ENCODE data around the gene PTOV1. TPM values are rescaled to one million over a fixed set of nuclear protein-coding genes. Genes with fewer than 3 reads are reported as not detected.

Gene PTOV1
- total and polyA plus RNA-seq, 10 of the 15 experiments (the other 5 are each of a cell fraction or from before 2014, with no cell fraction given), result 3.2 to 83.5 (median 22.3) TPM

- TF ChIP-seq POLR2A (IDR thresholded peaks at IDR 0.05; ENCODE audit: low read depth, low read length) (peak; percentile 31), BACH1 (IDR thresholded peaks at IDR 0.05; ENCODE audit: borderline replicate concordance) (no peak)
- Histone ChIP-seq H3K27me3 (replicated peaks in 1 of 2; ENCODE audit: control insufficient read depth in 2 of 2, insufficient read depth in 2 of 2, low read length in 1 of 2) (no peaks in the 10 kb centered on the region), H2AFZ (ENCODE audit: control insufficient read depth, low read depth, low read length) (no peak overlapping the region), H3K4me3 (no peak overlapping the region), H3K9me3 (replicated peaks; ENCODE audit: control insufficient read depth, insufficient read depth, low read length) (no peaks in the 10 kb centered on the region), H3K79me2 (ENCODE audit: control insufficient read depth, insufficient read depth, low read length) (peaks cover 5% of the 10 kb centered on the region), H3K4me2 (ENCODE audit: control insufficient read depth, insufficient read depth) (no peak overlapping the region), H3K9ac (ENCODE audit: control insufficient read depth, insufficient read depth, low read length) (no peak overlapping the region), H3K27ac (ENCODE audit: control insufficient read depth, insufficient read depth) (no peak overlapping the region), H3K4me1 (ENCODE audit: control insufficient read depth, insufficient read depth, low read length) (peaks cover 5% of the 10 kb centered on the region), H3K36me3 (ENCODE audit: control insufficient read depth in 2 of 2, insufficient read depth in 2 of 2, low read length in 1 of 2) (peaks cover 0 to 19% of the 10 kb centered on the region in 2 experiments; a peak in 3 of 4 replicates), H4K20me1 (ENCODE audit: control insufficient read depth, insufficient read depth) (no peaks in the 10 kb centered on the region)
- ATAC-seq, result no peak
- 87% methylated on average over 26 of the region's 26 CpGs for WGBS (ENCODE audit: insufficient coverage, insufficient replicate concordance, low lambda C conversion rate, missing lambda C conversion rate)
- intact Hi-C loops (cut with micrococcal nuclease; ENCODE audit: unreplicated experiment), result no loop called here
- BruUV-seq (replicated peaks), result no TSS peak
- no peak for FAIRE-seq
- ChIA-PET SMC1A (ENCODE audit: uncharacterized antibody, unreplicated experiment) (no interaction called here), POLR2A (interaction anchor here (0.7 to 1.0 kb wide), 2 partner anchors 21 to 72 kb away, joined by 3 read pairs; no protein-coding TSS in a partner anchor), CTCF (no interaction called here), RAD21 (ENCODE audit: unreplicated experiment) (no interaction called here)
- no peak for DNase-seq (ENCODE audit: low read depth, low spot score)
- in situ Hi-C loops (cut with MboI), result no loop called here
These were observed 6.3 kb downstream of the PTOV1 start for GRCh38 chr19:49857061-49857837.

DNA sequence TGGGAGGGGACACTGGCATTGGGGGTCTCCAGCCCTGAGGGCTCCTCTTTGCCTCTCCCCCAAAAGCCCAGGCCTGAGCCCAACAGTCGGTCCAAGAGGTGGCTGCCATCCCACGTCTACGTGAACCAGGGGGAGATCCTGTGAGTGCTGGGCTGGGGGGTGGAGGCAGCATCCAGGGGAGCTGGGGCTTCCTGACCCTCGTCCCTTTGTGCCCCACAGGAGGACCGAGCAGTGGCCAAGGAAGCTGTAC, 6.8 kb downstream of the PTOV1 start:
- Histone ChIP-seq H3K36me3 (ENCODE audit: control insufficient read depth in 2 of 2, insufficient read depth in 2 of 2, low read length in 1 of 2) (peaks cover 0 to 21% of the 10 kb centered on the region in 2 experiments; a peak in 3 of 4 replicates), H3K9me3 (replicated peaks; ENCODE audit: control insufficient read depth, insufficient read depth, low read length) (no peaks in the 10 kb centered on the region), H3K9ac (ENCODE audit: control insufficient read depth, insufficient read depth, low read length) (no peak overlapping the region), H3K27ac (ENCODE audit: control insufficient read depth, insufficient read depth) (no peak overlapping the region), H4K20me1 (ENCODE audit: control insufficient read depth, insufficient read depth) (no peaks in the 10 kb centered on the region), H3K79me2 (ENCODE audit: control insufficient read depth, insufficient read depth, low read length) (peaks cover under 1% of the 10 kb centered on the region), H3K4me3 (no peak overlapping the region), H2AFZ (ENCODE audit: control insufficient read depth, low read depth, low read length) (no peak overlapping the region), H3K4me1 (ENCODE audit: control insufficient read depth, insufficient read depth, low read length) (peaks cover 2% of the 10 kb centered on the region), H3K27me3 (replicated peaks in 1 of 2; ENCODE audit: control insufficient read depth in 2 of 2, insufficient read depth in 2 of 2, low read length in 1 of 2) (no peaks in the 10 kb centered on the region), H3K4me2 (ENCODE audit: control insufficient read depth, insufficient read depth) (no peak overlapping the region)
- 82% methylated on average over 5 of the region's 5 CpGs for WGBS (ENCODE audit: insufficient coverage, insufficient replicate concordance, low lambda C conversion rate, missing lambda C conversion rate)
- ChIA-PET RAD21 (ENCODE audit: unreplicated experiment) (no interaction called here), SMC1A (ENCODE audit: uncharacterized antibody, unreplicated experiment) (no interaction called here), POLR2A (interaction anchor here (1.0 to 1.8 kb wide), 2 partner anchors 11 to 72 kb away, joined by 3 to 7 read pairs; no protein-coding TSS in a partner anchor), CTCF (no interaction called here)
- DNase-seq (ENCODE audit: low read depth, low spot score) (no peak), ATAC-seq (no peak), FAIRE-seq (no peak)
- TF ChIP-seq POLR2A (IDR thresholded peaks at IDR 0.05; ENCODE audit: low read depth, low read length), result peak; percentile 3; the same call in 1 of the 2 replicates
- TF ChIP-seq CHD1 (IDR thresholded peaks at IDR 0.05; ENCODE audit: low read depth, low read length), result no peak
- in situ Hi-C loops (cut with MboI), result no loop called here
- intact Hi-C loops (cut with micrococcal nuclease; ENCODE audit: unreplicated experiment), result no loop called here
- BruUV-seq (replicated peaks), result no TSS peak

All from GM12878 (cell line).